ENCODE measurements around the gene EXOC3.

- TF ChIP-seq CTCF (IDR thresholded peaks at IDR 0.05; ENCODE audit: low read depth, low read length), result no peak
- no peak for TF ChIP-seq EZH2phosphoT487 (IDR thresholded peaks at IDR 0.05; ENCODE audit: low read depth)
These were observed 40.2 kb upstream of the EXOC3 start for GRCh38 chr5:402615-403359.
